WI38 (cell line): Measurements from ENCODE around the gene APOC3.

Experiments
- H3K4me3 ChIP-seq: 2 replicates; pipeline ENCODE4 v1.5.1; 2011; ENCODE audit warnings: low read depth, mild to moderate bottlenecking, control low read depth, low read length
- CTCF ChIP-seq: IDR thresholded peaks from 2 replicates; pipeline ENCODE4 v1.5.1; 2012; ENCODE audit warnings: low read depth, mild to moderate bottlenecking, control low read depth, low read length

Gene APOC3

GRCh38 chr11:116861539-116861938 lies 31.8 kb downstream of the APOC3 start:
- TF ChIP-seq CTCF, result no peak
- no peak overlapping the region for H3K4me3 ChIP-seq

- no peak for TF ChIP-seq CTCF
- no peak overlapping the region for H3K4me3 ChIP-seq
Observed at GRCh38 chr11:116862185-116862584, 32.5 kb downstream of the APOC3 start.

- no peak overlapping the region for H3K4me3 ChIP-seq
- no peak for TF ChIP-seq CTCF
Observed at GRCh38 chr11:116862951-116863350, 33.2 kb downstream of the APOC3 start.

GRCh38 chr11:116864531-116864930 lies 34.8 kb downstream of the APOC3 start:
- H3K4me3 ChIP-seq, result no peak overlapping the region
- TF ChIP-seq CTCF, result no peak

- H3K4me3 ChIP-seq, result no peak overlapping the region
- TF ChIP-seq CTCF, result no peak
Observed at GRCh38 chr11:116865696-116866095, 36.0 kb downstream of the APOC3 start.

GRCh38 chr11:116866804-116867455 lies 37.2 kb downstream of the APOC3 start:
- TF ChIP-seq CTCF, result no peak
- H3K4me3 ChIP-seq, result no peak overlapping the region

GRCh38 chr11:116867619-116868018 lies 37.9 kb downstream of the APOC3 start:
- H3K4me3 ChIP-seq, result no peak overlapping the region
- no peak for TF ChIP-seq CTCF
